ENCODE results near the gene LRRC56. TPM values are rescaled to one million over a fixed set of nuclear protein-coding genes. Genes with fewer than 3 reads are reported as not detected.

LRRC56 gene
- total and polyA plus RNA-seq, 9 of the 15 experiments (the other 6 are each of a cell fraction or from before 2014, with no cell fraction given) = 0.03 to 4.5 (median 1.0) TPM; not detected in 1

- TF ChIP-seq ZNF318 (IDR thresholded peaks at IDR 0.05; ENCODE audit: borderline replicate concordance in 1 of 2, low read depth in 1 of 2) (no peak), BRD9 (IDR thresholded peaks at IDR 0.05; ENCODE audit: low read depth, partially characterized antibody) (no peak), SREBF2 (CRISPR knock-in tag; IDR thresholded peaks at IDR 0.05) (no peak), NR0B1 (IDR thresholded peaks at IDR 0.05; ENCODE audit: partially characterized antibody) (no peak), POLR2B (IDR thresholded peaks at IDR 0.05; ENCODE audit: low read depth, partially characterized antibody) (peak; percentile 79), SAFB (IDR thresholded peaks at IDR 0.05; ENCODE audit: borderline replicate concordance, low read depth, low read length) (no peak), MTA1 (IDR thresholded peaks at IDR 0.05; ENCODE audit: borderline replicate concordance) (peak; percentile 97), XRCC4 (IDR thresholded peaks at IDR 0.05; ENCODE audit: extremely low read depth, insufficient read depth, insufficient read length) (no peak), TAF7 (tag; IDR thresholded peaks at IDR 0.05) (peak; percentile 56), SLC30A9 (CRISPR knock-in tag; IDR thresholded peaks at IDR 0.05) (no peak), PML (IDR thresholded peaks at IDR 0.05; ENCODE audit: low read length) (peak; percentile 33; the same call in 1 of the 2 replicates), SRF (CRISPR knock-in tag; IDR thresholded peaks at IDR 0.05) (peak in 1 of 2 experiments; percentile 96; a peak in 3 of 4 replicates), ETV5 (CRISPR knock-in tag; IDR thresholded peaks at IDR 0.05; ENCODE audit: low read depth) (0 out of 2 replicates have a peak, but pooled peaks have one; percentile 21), E2F8 (IDR thresholded peaks at IDR 0.05; ENCODE audit: low read depth, partially characterized antibody) (no peak), ZNF57 (CRISPR knock-in tag; IDR thresholded peaks at IDR 0.05) (0 out of 2 replicates have a peak, but pooled peaks have one; percentile 73)
Observed at GRCh38 chr11:506238-506994, 30.9 kb upstream of the LRRC56 start (continued).
